Testis (tissue), 3 donors: ENCODE measurements around the gene SAPCD2. TPM values are rescaled to one million over a fixed set of nuclear protein-coding genes. Genes with fewer than 3 reads are reported as not detected.

Experiments used
- DNase-seq: peaks from one replicate; pipeline ENCODE4 v3.0.0-alpha.2; 2019
- H3K27ac ChIP-seq, 2 donors: fragments of 200-600 bp; sonication (generic); one replicate each; pipeline ENCODE4 v1.5.1; 2019
- H3K27me3 ChIP-seq: fragments of 200-600 bp; sonication (generic); one replicate; pipeline ENCODE4 v1.5.1; 2019
- H3K36me3 ChIP-seq: fragments of 200-600 bp; sonication (generic); one replicate; pipeline ENCODE4 v1.5.1; 2017; ENCODE audit warnings: low read depth; ENCODE audit errors: missing control alignments
- H3K4me1 ChIP-seq: fragments of 200-600 bp; sonication (generic); one replicate; pipeline ENCODE4 v1.5.1; 2019
- H3K4me3 ChIP-seq, 2 donors: fragments of 200-600 bp; sonication (generic); one replicate each; pipeline ENCODE4 v1.5.1; 2017 to 2019
- H3K9me3 ChIP-seq: fragments of 200-600 bp; sonication (generic); one replicate; pipeline ENCODE4 v1.5.1; 2017
- POLR2A ChIP-seq: fragments of 450-650 bp; IDR thresholded peaks from one replicate; pipeline ENCODE4 v1.6.1; 2017; ENCODE audit warnings: antibody characterized with exemption, mild to moderate bottlenecking, moderate library complexity
- WGBS, 2 donors: methylation state at CpG; one replicate each; pipeline ENCODE4 v1.1.5; 2018; 5-methylcytosine and 5-hydroxymethylcytosine counted together
- intact Hi-C: fragments of 100-400 bp; cut with DNase I; formaldehyde crosslinking; loops from one replicate; pipeline ENCODE4 v1.15.1; 2023; ENCODE audit warnings: low total_unique reads
- polyA plus RNA-seq: library from polyadenylated mRNA; stranded (reverse); fragments of 350-450 nt; fragmentation: Illumina TruSeq; extraction: RNeasy Lipid Tissue Mini Kit (QIAGEN cat#74804); gene quantifications from one replicate; pipeline ENCODE4 v1.2.3, GENCODE V29; 2014; ENCODE audit warnings: low read depth, low replicate concordance; ENCODE audit not compliant: insufficient read depth
- total RNA-seq, 2 donors: library from RNA; depleted of rRNA; stranded (reverse); fragments of >200 nt; gene quantifications; one replicate each; pipeline ENCODE4 v1.2.3, GENCODE V29; 2016
- TF ChIP-seq, protein P1 (sequence below), 3 experiments: fragments of 450-650 bp in 2 of 3; fragments of 200-600 bp in 1 of 3; sonication (generic) in 1 of 3; IDR thresholded peaks; one replicate each; pipeline ENCODE4 v1.5.1; 2016 to 2019; ENCODE audit warnings: antibody characterized with exemption in 3 of 3, mild to moderate bottlenecking in 2 of 3, moderate library complexity in 1 of 3

Gene SAPCD2
- total and polyA plus RNA-seq, 3 donors from 2014 or later = 0.78 to 1.7 (median 1.4) TPM

- Histone ChIP-seq H3K27ac (peak within 1 kb of the TSS; percentile 31 to 55), H3K4me3 (peak within 1 kb of the TSS; percentile 59 to 67), H3K36me3 (no peaks in the 10 kb centered on the region), H3K27me3 (no peaks in the 10 kb centered on the region), H3K4me1 (peaks cover 10% of the 10 kb centered on the region), H3K9me3 (no peaks in the 10 kb centered on the region)
- intact Hi-C loops = no loop called here
- WGBS, 2 donors = 0% methylated on average over 27 to 57 of the region's 57 CpGs
- TF ChIP-seq, protein P1, sequence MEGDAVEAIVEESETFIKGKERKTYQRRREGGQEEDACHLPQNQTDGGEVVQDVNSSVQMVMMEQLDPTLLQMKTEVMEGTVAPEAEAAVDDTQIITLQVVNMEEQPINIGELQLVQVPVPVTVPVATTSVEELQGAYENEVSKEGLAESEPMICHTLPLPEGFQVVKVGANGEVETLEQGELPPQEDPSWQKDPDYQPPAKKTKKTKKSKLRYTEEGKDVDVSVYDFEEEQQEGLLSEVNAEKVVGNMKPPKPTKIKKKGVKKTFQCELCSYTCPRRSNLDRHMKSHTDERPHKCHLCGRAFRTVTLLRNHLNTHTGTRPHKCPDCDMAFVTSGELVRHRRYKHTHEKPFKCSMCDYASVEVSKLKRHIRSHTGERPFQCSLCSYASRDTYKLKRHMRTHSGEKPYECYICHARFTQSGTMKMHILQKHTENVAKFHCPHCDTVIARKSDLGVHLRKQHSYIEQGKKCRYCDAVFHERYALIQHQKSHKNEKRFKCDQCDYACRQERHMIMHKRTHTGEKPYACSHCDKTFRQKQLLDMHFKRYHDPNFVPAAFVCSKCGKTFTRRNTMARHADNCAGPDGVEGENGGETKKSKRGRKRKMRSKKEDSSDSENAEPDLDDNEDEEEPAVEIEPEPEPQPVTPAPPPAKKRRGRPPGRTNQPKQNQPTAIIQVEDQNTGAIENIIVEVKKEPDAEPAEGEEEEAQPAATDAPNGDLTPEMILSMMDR (IDR thresholded peaks at IDR 0.05) = peak; percentile 80 to 85 (median 81)
- no peak for TF ChIP-seq POLR2A
- DNase-seq = peak; percentile 88
Observed at GRCh38 chr9:137046088-137046787, 24.1 kb downstream of the SAPCD2 start, which contains the start of gene NPDC1. TSS of gene NPDC1 (minus strand) at chr9:137046177. CDS start at chr9:137045989, 188 bp downstream.

GRCh38 chr9:137045294-137046087, 24.9 kb downstream of the SAPCD2 start:
- no peak for TF ChIP-seq POLR2A
- TF ChIP-seq, protein P1 (IDR thresholded peaks at IDR 0.05) = no peak
- peak; percentile 57 for DNase-seq
- H3K27ac ChIP-seq = peak overlapping the region; percentile 31 to 55
- no peaks in the 10 kb centered on the region for H3K36me3 ChIP-seq
- H3K4me3 ChIP-seq = peak overlapping the region; percentile 59 to 67
- WGBS, 2 donors = 2 to 6% methylated on average over 7 to 76 of the region's 96 CpGs
- intact Hi-C loops = no loop called here
- H3K27me3 ChIP-seq = no peaks in the 10 kb centered on the region
- no peaks in the 10 kb centered on the region for H3K9me3 ChIP-seq
- H3K4me1 ChIP-seq = peaks cover 10% of the 10 kb centered on the region

DNA sequence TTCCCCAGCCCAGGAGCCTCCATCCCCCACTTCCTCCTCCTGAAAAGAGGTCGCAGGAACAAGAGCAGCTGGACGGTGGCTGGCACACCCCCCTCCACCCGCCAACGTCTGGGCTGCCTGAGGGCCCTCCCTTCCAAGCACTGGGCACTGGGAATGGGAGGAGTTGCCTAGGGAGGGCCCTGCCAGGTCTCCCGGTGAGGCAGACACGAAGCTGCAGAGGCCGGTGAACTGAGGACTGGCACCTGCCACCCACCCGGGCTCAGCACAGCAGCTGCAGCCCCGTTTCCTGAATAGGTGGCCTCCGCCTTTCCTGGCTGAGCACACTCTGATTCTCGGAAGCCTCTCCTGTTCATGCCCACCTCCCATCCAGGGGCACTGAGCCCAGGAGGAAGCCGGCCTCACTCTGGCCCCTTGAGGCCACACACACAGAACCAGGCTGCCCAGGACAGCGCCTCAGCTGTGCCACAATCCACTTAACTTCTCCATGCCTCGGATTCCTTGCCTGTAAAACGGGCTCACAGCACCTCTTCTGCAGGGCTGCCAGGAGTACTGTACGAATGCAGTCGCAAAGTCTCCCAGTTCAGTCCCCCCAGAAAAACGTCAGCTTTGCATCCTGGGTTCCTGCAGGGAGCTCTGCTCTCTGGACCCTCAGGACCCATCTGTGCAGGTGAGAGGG, 25.7 kb downstream of the SAPCD2 start:
- intact Hi-C loops = no loop called here
- no peak for DNase-seq
- Histone ChIP-seq H3K36me3 (no peaks in the 10 kb centered on the region), H3K27me3 (no peaks in the 10 kb centered on the region), H3K4me1 (peaks cover 10% of the 10 kb centered on the region), H3K27ac (no peak overlapping the region), H3K9me3 (no peaks in the 10 kb centered on the region), H3K4me3 (peak overlapping the region; percentile 59 to 66)
- no peak for TF ChIP-seq POLR2A
- TF ChIP-seq, protein P1 (IDR thresholded peaks at IDR 0.05) = no peak
- WGBS, 2 donors = 18 to 26% methylated on average over 16 to 18 of the region's 18 CpGs

DNA sequence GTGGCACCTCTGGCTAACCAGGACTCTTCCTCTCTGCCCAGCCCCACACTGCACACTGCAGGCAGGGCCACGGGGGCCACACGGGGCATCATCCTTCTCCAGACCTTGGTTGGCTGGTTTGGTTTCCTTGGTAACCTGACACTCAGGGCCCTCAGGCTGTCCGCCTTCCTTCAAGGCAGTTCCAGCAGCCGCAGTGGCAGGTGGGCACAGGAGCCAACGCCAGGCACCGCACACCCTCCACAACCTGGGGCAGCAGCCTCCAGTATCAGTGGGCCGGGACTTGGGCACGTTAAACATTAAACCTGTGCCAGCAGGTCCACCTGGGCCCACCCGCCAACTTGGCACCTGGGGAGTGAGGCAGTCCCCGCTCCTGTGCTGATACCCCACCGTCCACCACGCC, 26.3 kb downstream of the SAPCD2 start:
- H3K36me3 ChIP-seq = no peaks in the 10 kb centered on the region
- no peak overlapping the region for H3K27ac ChIP-seq
- intact Hi-C loops = no loop called here
- H3K4me1 ChIP-seq = peaks cover 10% of the 10 kb centered on the region
- DNase-seq = no peak
- no peaks in the 10 kb centered on the region for H3K27me3 ChIP-seq
- H3K9me3 ChIP-seq = no peaks in the 10 kb centered on the region
- 74% methylated on average over 6 to 12 of the region's 12 CpGs for WGBS, 2 donors
- H3K4me3 ChIP-seq = no peak overlapping the region
- no peak for TF ChIP-seq POLR2A
- TF ChIP-seq, protein P1 (IDR thresholded peaks at IDR 0.05) = no peak
